ENCODE results near the gene WIPF2. TPM values are rescaled to one million over a fixed set of nuclear protein-coding genes. Genes with fewer than 3 reads are reported as not detected.
A peak's percentile ranks its signal among the peaks of the same experiment; 100 is the strongest.

The WIPF2 gene
- total RNA-seq, 1 experiment from 2014 or later, result 9.1 TPM

GRCh38 chr17:40326014-40326831 is 107.1 kb downstream of the WIPF2 start:
- no peak for DNase-seq (ENCODE audit: low read depth)
- in situ Hi-C loops (cut with HindIII; ENCODE audit: low pct_unique_long_range_greater_than_20kb, low sequenced_read_pairs), result no loop called here

GRCh38 chr17:40326832-40327199 is 107.7 kb downstream of the WIPF2 start:
- in situ Hi-C loops (cut with HindIII; ENCODE audit: low pct_unique_long_range_greater_than_20kb, low sequenced_read_pairs), result no loop called here
- no peak for DNase-seq (ENCODE audit: low read depth)

- DNase-seq (ENCODE audit: low read depth), result no peak
- in situ Hi-C loops (cut with HindIII; ENCODE audit: low pct_unique_long_range_greater_than_20kb, low sequenced_read_pairs), result no loop called here
These were observed 108.2 kb downstream of the WIPF2 start for GRCh38 chr17:40327244-40327729.

GRCh38 chr17:40327735-40328385 is 108.8 kb downstream of the WIPF2 start:
- no peak for DNase-seq (ENCODE audit: low read depth)
- in situ Hi-C loops (cut with HindIII; ENCODE audit: low pct_unique_long_range_greater_than_20kb, low sequenced_read_pairs), result no loop called here

GRCh38 chr17:40328386-40328766 is 109.3 kb downstream of the WIPF2 start:
- in situ Hi-C loops (cut with HindIII; ENCODE audit: low pct_unique_long_range_greater_than_20kb, low sequenced_read_pairs), result no loop called here
- DNase-seq (ENCODE audit: low read depth), result no peak

- no peak for DNase-seq (ENCODE audit: low read depth)
- in situ Hi-C loops (cut with HindIII; ENCODE audit: low pct_unique_long_range_greater_than_20kb, low sequenced_read_pairs), result no loop called here
These were observed 111.0 kb downstream of the WIPF2 start for GRCh38 chr17:40329839-40330794.

- no peak for DNase-seq (ENCODE audit: low read depth)
- in situ Hi-C loops (cut with HindIII; ENCODE audit: low pct_unique_long_range_greater_than_20kb, low sequenced_read_pairs), result no loop called here
These were observed 111.9 kb downstream of the WIPF2 start for GRCh38 chr17:40330850-40331470.

- DNase-seq (ENCODE audit: low read depth), result peak; percentile 57
- in situ Hi-C loops (cut with HindIII; ENCODE audit: low pct_unique_long_range_greater_than_20kb, low sequenced_read_pairs), result no loop called here
These were observed 112.9 kb downstream of the WIPF2 start for GRCh38 chr17:40331743-40332641.

Other genes with a start within 250 kb of the WIPF2 start
- 170 and 200 TPM in 2 replicates for gene PSMD3, start 238.5 kb upstream of the WIPF2 start, total RNA-seq (2014; rRNA removed; shearing (Covaris generic); ENCODE audit: low replicate concordance)
- not detected in 2 replicates for gene CSF3, start 203.9 kb upstream of the WIPF2 start, total RNA-seq (2014; rRNA removed; shearing (Covaris generic); ENCODE audit: low replicate concordance)
- gene MED24, start 164.9 kb upstream of the WIPF2 start, total RNA-seq (2014; rRNA removed; shearing (Covaris generic); ENCODE audit: low replicate concordance), result 36.7 and 97.2 TPM in 2 replicates
- gene THRA, start 156.3 kb upstream of the WIPF2 start, total RNA-seq (2014; rRNA removed; shearing (Covaris generic); ENCODE audit: low replicate concordance), result 9.1 and 16.4 TPM in 2 replicates
- gene NR1D1, start 118.7 kb upstream of the WIPF2 start, total RNA-seq (2014; rRNA removed; shearing (Covaris generic); ENCODE audit: low replicate concordance), result 1.1 and 1.6 TPM in 2 replicates
- gene MSL1, start 97.3 kb upstream of the WIPF2 start, total RNA-seq (2014; rRNA removed; shearing (Covaris generic); ENCODE audit: low replicate concordance), result 32.3 and 42.7 TPM in 2 replicates
- 27.5 and 37.9 TPM in 2 replicates for gene CASC3, start 78.8 kb upstream of the WIPF2 start, total RNA-seq (2014; rRNA removed; shearing (Covaris generic); ENCODE audit: low replicate concordance)
- gene RAPGEFL1, start 41.8 kb upstream of the WIPF2 start, total RNA-seq (2014; rRNA removed; shearing (Covaris generic); ENCODE audit: low replicate concordance), result 1.7 and 5.9 TPM in 2 replicates
- gene CDC6, start 68.6 kb downstream of the WIPF2 start, total RNA-seq (2014; rRNA removed; shearing (Covaris generic); ENCODE audit: low replicate concordance), result 60.9 and 68.1 TPM in 2 replicates
- 11.4 and 26.0 TPM in 2 replicates for gene RARA, start 89.9 kb downstream of the WIPF2 start, total RNA-seq (2014; rRNA removed; shearing (Covaris generic); ENCODE audit: low replicate concordance)
- gene GJD3, start 145.4 kb downstream of the WIPF2 start, total RNA-seq (2014; rRNA removed; shearing (Covaris generic); ENCODE audit: low replicate concordance), result not detected in 2 replicates
- 131 and 148 TPM in 2 replicates for gene TOP2A, start 198.6 kb downstream of the WIPF2 start, total RNA-seq (2014; rRNA removed; shearing (Covaris generic); ENCODE audit: low replicate concordance)
- 198 and 232 TPM in 2 replicates for gene IGFBP4, start 224.1 kb downstream of the WIPF2 start, total RNA-seq (2014; rRNA removed; shearing (Covaris generic); ENCODE audit: low replicate concordance)

Data from Caki2 (cell line).